ENCODE measurements around the gene SLIT3.

Gene SLIT3

GRCh38 chr5:168770996-168771395 is 529.9 kb downstream of the SLIT3 start:
- Histone ChIP-seq H3K27me3 (ENCODE audit: low read length) (no peaks in the 10 kb centered on the region), H3K4me2 (ENCODE audit: low read depth, low read length, poor library complexity, severe bottlenecking) (no peak overlapping the region), H3K9me2 (replicated peaks; ENCODE audit: insufficient read depth, low read length) (no peaks in the 10 kb centered on the region), H3K27ac (ENCODE audit: low read depth, low read length) (no peak overlapping the region), H3K79me2 (ENCODE audit: insufficient read depth, low read length) (no peaks in the 10 kb centered on the region), H2AFZ (ENCODE audit: low read depth, low read length, severe bottlenecking) (no peak overlapping the region), H3K9ac (ENCODE audit: low read length) (no peak overlapping the region), H3K9me3 (ENCODE audit: insufficient read depth, low read length) (no peaks in the 10 kb centered on the region), H3F3A (ENCODE audit: insufficient read depth) (no peaks in the 10 kb centered on the region), H3K4me3 (ENCODE audit: insufficient read depth, low read length, poor library complexity, severe bottlenecking) (no peak overlapping the region), H3K36me3 (ENCODE audit: low read length) (no peaks in the 10 kb centered on the region), H4K20me1 (ENCODE audit: low read depth, low read length) (no peaks in the 10 kb centered on the region)
- TF ChIP-seq EZH2phosphoT487 (conservative IDR thresholded peaks at IDR 0.05; ENCODE audit: low read length), result no peak

- H3K4me2 ChIP-seq (ENCODE audit: low read depth, low read length, poor library complexity, severe bottlenecking), result no peak overlapping the region
Observed at GRCh38 chr5:168770036-168770498, 530.9 kb downstream of the SLIT3 start.

GRCh38 chr5:168768172-168768571 is 532.8 kb downstream of the SLIT3 start:
- TF ChIP-seq CTCF (IDR thresholded peaks at IDR 0.05; ENCODE audit: insufficient read depth, low read length, poor library complexity, severe bottlenecking) (no peak), EZH2phosphoT487 (conservative IDR thresholded peaks at IDR 0.05; ENCODE audit: low read length) (no peak)
- Histone ChIP-seq H3K9me2 (replicated peaks; ENCODE audit: insufficient read depth, low read length) (no peaks in the 10 kb centered on the region), H3K27me3 (ENCODE audit: low read length) (no peaks in the 10 kb centered on the region)

More at GRCh38 chr5:168770036-168770498, 530.9 kb downstream of the SLIT3 start:
- H4K20me1 ChIP-seq (ENCODE audit: low read depth, low read length), result no peaks in the 10 kb centered on the region
- no peaks in the 10 kb centered on the region for H3K9me2 ChIP-seq (replicated peaks; ENCODE audit: insufficient read depth, low read length)
- no peaks in the 10 kb centered on the region for H3K27me3 ChIP-seq (ENCODE audit: low read length)
- no peaks in the 10 kb centered on the region for H3K9me3 ChIP-seq (ENCODE audit: insufficient read depth, low read length)
- H3K36me3 ChIP-seq (ENCODE audit: low read length), result no peaks in the 10 kb centered on the region
- no peak overlapping the region for H3K4me3 ChIP-seq (ENCODE audit: insufficient read depth, low read length, poor library complexity, severe bottlenecking)
- no peaks in the 10 kb centered on the region for H3F3A ChIP-seq (ENCODE audit: insufficient read depth)
- no peak overlapping the region for H3K27ac ChIP-seq (ENCODE audit: low read depth, low read length)
- TF ChIP-seq EZH2phosphoT487 (conservative IDR thresholded peaks at IDR 0.05; ENCODE audit: low read length) (no peak), CTCF (IDR thresholded peaks at IDR 0.05; ENCODE audit: insufficient read depth, low read length, poor library complexity, severe bottlenecking) (no peak)
- no peaks in the 10 kb centered on the region for H3K79me2 ChIP-seq (ENCODE audit: insufficient read depth, low read length)
- no peak overlapping the region for H3K9ac ChIP-seq (ENCODE audit: low read length)
- H2AFZ ChIP-seq (ENCODE audit: low read depth, low read length, severe bottlenecking), result no peak overlapping the region

GRCh38 chr5:168766426-168766700 is 534.6 kb downstream of the SLIT3 start:
- Histone ChIP-seq H3K27me3 (ENCODE audit: low read length) (no peaks in the 10 kb centered on the region), H3K79me2 (ENCODE audit: insufficient read depth, low read length) (no peaks in the 10 kb centered on the region), H3K27ac (ENCODE audit: low read depth, low read length) (no peak overlapping the region), H3K9me2 (replicated peaks; ENCODE audit: insufficient read depth, low read length) (no peaks in the 10 kb centered on the region), H3K9ac (ENCODE audit: low read length) (no peak overlapping the region), H4K20me1 (ENCODE audit: low read depth, low read length) (no peaks in the 10 kb centered on the region), H3K9me3 (ENCODE audit: insufficient read depth, low read length) (no peaks in the 10 kb centered on the region), H3K36me3 (ENCODE audit: low read length) (no peaks in the 10 kb centered on the region), H3F3A (ENCODE audit: insufficient read depth) (no peaks in the 10 kb centered on the region), H3K4me2 (ENCODE audit: low read depth, low read length, poor library complexity, severe bottlenecking) (no peak overlapping the region), H3K4me3 (ENCODE audit: insufficient read depth, low read length, poor library complexity, severe bottlenecking) (no peak overlapping the region), H2AFZ (ENCODE audit: low read depth, low read length, severe bottlenecking) (no peak overlapping the region)
- TF ChIP-seq CTCF (IDR thresholded peaks at IDR 0.05; ENCODE audit: insufficient read depth, low read length, poor library complexity, severe bottlenecking) (no peak), EZH2phosphoT487 (conservative IDR thresholded peaks at IDR 0.05; ENCODE audit: low read length) (no peak)

More at GRCh38 chr5:168768172-168768571, 532.8 kb downstream of the SLIT3 start:
- no peak overlapping the region for H3K4me2 ChIP-seq (ENCODE audit: low read depth, low read length, poor library complexity, severe bottlenecking)
- H3K79me2 ChIP-seq (ENCODE audit: insufficient read depth, low read length), result no peaks in the 10 kb centered on the region
- no peaks in the 10 kb centered on the region for H4K20me1 ChIP-seq (ENCODE audit: low read depth, low read length)
- no peaks in the 10 kb centered on the region for H3F3A ChIP-seq (ENCODE audit: insufficient read depth)
- H3K36me3 ChIP-seq (ENCODE audit: low read length), result no peaks in the 10 kb centered on the region
- H3K27ac ChIP-seq (ENCODE audit: low read depth, low read length), result no peak overlapping the region
- H3K4me3 ChIP-seq (ENCODE audit: insufficient read depth, low read length, poor library complexity, severe bottlenecking), result no peak overlapping the region
- no peak overlapping the region for H3K9ac ChIP-seq (ENCODE audit: low read length)
- H2AFZ ChIP-seq (ENCODE audit: low read depth, low read length, severe bottlenecking), result no peak overlapping the region
- no peaks in the 10 kb centered on the region for H3K9me3 ChIP-seq (ENCODE audit: insufficient read depth, low read length)

All from SU-DHL-6 (cell line).